ENCODE results near the gene SUGP2. TPM values are rescaled to one million over a fixed set of nuclear protein-coding genes. Genes with fewer than 3 reads are reported as not detected.

SUGP2 gene
- total RNA-seq, 1 experiment from 2014 or later: 77.2 TPM

- DNase-seq: no peak
- Mint-ChIP-seq H3K4me3 (ENCODE audit: low read depth, unreplicated experiment) (no peak overlapping the region), H3K27me3 (ENCODE audit: unreplicated experiment) (no peaks in the 10 kb centered on the region), H3K36me3 (ENCODE audit: insufficient read depth, unreplicated experiment) (peaks cover 9% of the 10 kb centered on the region), H3K4me1 (ENCODE audit: low read depth, unreplicated experiment) (no peaks in the 10 kb centered on the region), H3K27ac (ENCODE audit: unreplicated experiment) (no peak overlapping the region), H3K9me3 (ENCODE audit: low read depth, unreplicated experiment) (no peaks in the 10 kb centered on the region)
- CTCF ChIA-PET: no interaction called here
- no TSS peak for BruUV-seq (replicated peaks)
- intact Hi-C loops (cut with micrococcal nuclease; ENCODE audit: unreplicated experiment): loop anchor here (5.0 kb wide), 1 partner anchor 92 kb away; the partner anchor contains the start of gene CERS1
- no peak for TF ChIP-seq CTCF (IDR thresholded peaks at IDR 0.05; ENCODE audit: unreplicated experiment)
These were observed 44.0 kb downstream of the SUGP2 start for GRCh38 chr19:18989316-18989715.

GRCh38 chr19:18987456-18987855 is 45.9 kb downstream of the SUGP2 start:
- intact Hi-C loops (cut with micrococcal nuclease; ENCODE audit: unreplicated experiment): loop anchor here (5.0 kb wide), 1 partner anchor 90 kb away; the partner anchor contains the start of gene CERS1
- Mint-ChIP-seq H3K27ac (ENCODE audit: unreplicated experiment) (no peak overlapping the region), H3K4me3 (ENCODE audit: low read depth, unreplicated experiment) (no peak overlapping the region), H3K4me1 (ENCODE audit: low read depth, unreplicated experiment) (no peaks in the 10 kb centered on the region), H3K36me3 (ENCODE audit: insufficient read depth, unreplicated experiment) (no peaks in the 10 kb centered on the region), H3K27me3 (ENCODE audit: unreplicated experiment) (no peaks in the 10 kb centered on the region), H3K9me3 (ENCODE audit: low read depth, unreplicated experiment) (no peaks in the 10 kb centered on the region)
- no TSS peak for BruUV-seq (replicated peaks)
- DNase-seq: no peak
- CTCF ChIA-PET: interaction anchor here (0.6 to 1.8 kb wide), 5 partner anchors 68 to 676 kb away, joined by 3 to 10 read pairs (median 5); partner anchors contain the start of genes ATP13A1, CERS1, COPE and DDX49
- TF ChIP-seq CTCF (IDR thresholded peaks at IDR 0.05; ENCODE audit: unreplicated experiment): no peak

DNA sequence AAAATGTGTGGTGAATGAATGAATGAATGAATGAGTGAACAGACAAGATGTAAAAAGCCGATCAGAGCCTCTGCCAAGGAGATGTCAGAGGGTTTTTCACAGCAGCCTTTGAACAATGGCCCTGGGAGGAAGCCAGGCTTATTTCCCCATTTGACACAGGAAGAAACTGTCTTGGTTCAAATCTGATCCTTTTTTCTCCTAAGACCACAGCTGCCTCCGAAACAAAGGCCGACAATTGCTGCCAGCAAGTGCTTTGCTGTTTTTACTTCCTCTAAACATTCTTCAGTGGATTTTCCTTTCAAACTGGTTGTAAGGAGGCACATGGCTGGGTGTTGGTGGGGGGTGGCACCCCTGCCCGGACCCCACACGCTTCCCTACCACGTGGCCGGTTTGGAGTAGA is 48.1 kb downstream of the SUGP2 start:
- H3K9me3 Mint-ChIP-seq (ENCODE audit: low read depth, unreplicated experiment): no peaks in the 10 kb centered on the region
- intact Hi-C loops (cut with micrococcal nuclease; ENCODE audit: unreplicated experiment): loop anchor here (5.0 kb wide), 1 partner anchor 88 kb away; the partner anchor contains the start of gene CERS1
- no TSS peak for BruUV-seq (replicated peaks)
- TF ChIP-seq CTCF (IDR thresholded peaks at IDR 0.05; ENCODE audit: unreplicated experiment): no peak
- no peak overlapping the region for H3K4me3 Mint-ChIP-seq (ENCODE audit: low read depth, unreplicated experiment)
- H3K36me3 Mint-ChIP-seq (ENCODE audit: insufficient read depth, unreplicated experiment): no peaks in the 10 kb centered on the region
- CTCF ChIA-PET: no interaction called here
- no peaks in the 10 kb centered on the region for H3K4me1 Mint-ChIP-seq (ENCODE audit: low read depth, unreplicated experiment)
- H3K27me3 Mint-ChIP-seq (ENCODE audit: unreplicated experiment): no peaks in the 10 kb centered on the region
- no peak for DNase-seq
- no peak overlapping the region for H3K27ac Mint-ChIP-seq (ENCODE audit: unreplicated experiment)

DNA sequence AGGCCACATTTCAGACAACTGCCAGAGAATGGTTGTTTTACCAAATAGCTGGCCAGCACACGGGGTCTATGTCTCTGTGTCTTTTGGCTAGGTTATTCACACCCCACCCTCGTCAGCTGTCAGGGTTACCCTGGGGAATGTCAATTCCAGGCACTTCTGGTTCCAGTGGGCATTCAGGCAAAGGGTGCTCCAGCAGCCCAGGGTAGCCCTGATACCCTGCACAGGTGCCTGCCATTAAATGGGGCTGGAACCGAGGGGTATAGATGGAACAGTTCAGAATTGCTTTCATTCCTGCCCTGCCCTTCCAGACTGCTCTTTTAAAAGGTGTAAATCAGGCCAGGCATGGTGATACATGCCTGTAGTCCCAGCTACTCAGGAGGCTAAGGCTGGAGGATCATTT is 49.1 kb downstream of the SUGP2 start:
- H3K4me3 Mint-ChIP-seq (ENCODE audit: low read depth, unreplicated experiment): no peak overlapping the region
- H3K4me1 Mint-ChIP-seq (ENCODE audit: low read depth, unreplicated experiment): no peaks in the 10 kb centered on the region
- H3K27me3 Mint-ChIP-seq (ENCODE audit: unreplicated experiment): no peaks in the 10 kb centered on the region
- DNase-seq: no peak
- H3K27ac Mint-ChIP-seq (ENCODE audit: unreplicated experiment): no peak overlapping the region
- intact Hi-C loops (cut with micrococcal nuclease; ENCODE audit: unreplicated experiment): no loop called here
- no TSS peak for BruUV-seq (replicated peaks)
- no peaks in the 10 kb centered on the region for H3K36me3 Mint-ChIP-seq (ENCODE audit: insufficient read depth, unreplicated experiment)
- TF ChIP-seq CTCF (IDR thresholded peaks at IDR 0.05; ENCODE audit: unreplicated experiment): no peak
- CTCF ChIA-PET: no interaction called here
- H3K9me3 Mint-ChIP-seq (ENCODE audit: low read depth, unreplicated experiment): no peaks in the 10 kb centered on the region
